Thyroid gland (tissue), 4 donors: ENCODE results near the gene ZNF408.

Experiments used
- POLR2A ChIP-seq, 2 donors: fragments of 450-650 bp; IDR thresholded peaks; one replicate each; pipeline ENCODE4 v1.6.1; 2017; ENCODE audit warnings: antibody characterized with exemption in 2 of 2, mild to moderate bottlenecking in 2 of 2, moderate library complexity in 1 of 2
- TF ChIP-seq, protein P1 (sequence below), 6 experiments: fragments of 200-600 bp in 3 of 6; fragments of 450-650 bp in 3 of 6; sonication (generic) in 3 of 6; IDR thresholded peaks; one replicate each; pipeline ENCODE4 v1.5.1; 2016 to 2019; ENCODE audit warnings: antibody characterized with exemption in 6 of 6, mild to moderate bottlenecking in 2 of 6, inconsistent platforms in 1 of 6, moderate library complexity in 1 of 6

DNA sequence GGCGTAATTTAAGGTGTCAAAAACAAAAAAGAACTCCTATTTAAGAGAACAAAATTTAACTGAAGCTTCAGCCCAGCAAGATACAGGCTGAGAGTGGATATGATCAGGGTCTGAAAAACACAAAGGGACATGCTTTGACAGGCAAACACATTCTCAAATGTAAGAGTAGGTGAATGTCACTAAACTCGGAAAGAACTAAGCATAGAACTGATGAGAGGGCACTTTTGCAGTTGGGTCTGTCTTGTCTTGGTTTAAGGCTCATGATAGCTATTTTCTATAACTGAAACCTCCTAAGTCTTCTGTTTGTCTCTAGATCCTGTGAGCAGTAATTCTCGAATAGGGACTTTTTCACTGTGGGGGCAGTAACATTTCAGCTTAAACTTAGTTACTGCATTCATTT is 45.2 kb downstream of the ZNF408 start:
- TF ChIP-seq, protein P1, sequence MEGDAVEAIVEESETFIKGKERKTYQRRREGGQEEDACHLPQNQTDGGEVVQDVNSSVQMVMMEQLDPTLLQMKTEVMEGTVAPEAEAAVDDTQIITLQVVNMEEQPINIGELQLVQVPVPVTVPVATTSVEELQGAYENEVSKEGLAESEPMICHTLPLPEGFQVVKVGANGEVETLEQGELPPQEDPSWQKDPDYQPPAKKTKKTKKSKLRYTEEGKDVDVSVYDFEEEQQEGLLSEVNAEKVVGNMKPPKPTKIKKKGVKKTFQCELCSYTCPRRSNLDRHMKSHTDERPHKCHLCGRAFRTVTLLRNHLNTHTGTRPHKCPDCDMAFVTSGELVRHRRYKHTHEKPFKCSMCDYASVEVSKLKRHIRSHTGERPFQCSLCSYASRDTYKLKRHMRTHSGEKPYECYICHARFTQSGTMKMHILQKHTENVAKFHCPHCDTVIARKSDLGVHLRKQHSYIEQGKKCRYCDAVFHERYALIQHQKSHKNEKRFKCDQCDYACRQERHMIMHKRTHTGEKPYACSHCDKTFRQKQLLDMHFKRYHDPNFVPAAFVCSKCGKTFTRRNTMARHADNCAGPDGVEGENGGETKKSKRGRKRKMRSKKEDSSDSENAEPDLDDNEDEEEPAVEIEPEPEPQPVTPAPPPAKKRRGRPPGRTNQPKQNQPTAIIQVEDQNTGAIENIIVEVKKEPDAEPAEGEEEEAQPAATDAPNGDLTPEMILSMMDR (IDR thresholded peaks at IDR 0.05): no peak
- no peak for TF ChIP-seq POLR2A (IDR thresholded peaks at IDR 0.05)
